Esophagus squamous epithelium (tissue), 4 donors: ENCODE data around the gene CHERP.

Source experiments
- CTCF ChIP-seq, 6 experiments: fragments of 450-650 bp in 4 of 6; fragments of 200-600 bp in 2 of 6; sonication (generic) in 2 of 6; IDR thresholded peaks; one replicate each; pipeline ENCODE4 v1.5.1; 2016 to 2019; ENCODE audit warnings: antibody characterized with exemption in 6 of 6, mild to moderate bottlenecking in 4 of 6, moderate library complexity in 4 of 6
- POLR2A ChIP-seq, 4 donors: fragments of 450-650 bp; IDR thresholded peaks; one replicate each; pipeline ENCODE4 v1.6.1; 2017; ENCODE audit warnings: antibody characterized with exemption in 4 of 4, mild to moderate bottlenecking in 4 of 4, moderate library complexity in 3 of 4

- TF ChIP-seq POLR2A (IDR thresholded peaks at IDR 0.05) (no peak), CTCF (IDR thresholded peaks at IDR 0.05) (no peak)
These were observed 19.5 kb downstream of the CHERP start for GRCh38 chr19:16522559-16523377.
